ENCODE measurements around the gene SHQ1.

DNA sequence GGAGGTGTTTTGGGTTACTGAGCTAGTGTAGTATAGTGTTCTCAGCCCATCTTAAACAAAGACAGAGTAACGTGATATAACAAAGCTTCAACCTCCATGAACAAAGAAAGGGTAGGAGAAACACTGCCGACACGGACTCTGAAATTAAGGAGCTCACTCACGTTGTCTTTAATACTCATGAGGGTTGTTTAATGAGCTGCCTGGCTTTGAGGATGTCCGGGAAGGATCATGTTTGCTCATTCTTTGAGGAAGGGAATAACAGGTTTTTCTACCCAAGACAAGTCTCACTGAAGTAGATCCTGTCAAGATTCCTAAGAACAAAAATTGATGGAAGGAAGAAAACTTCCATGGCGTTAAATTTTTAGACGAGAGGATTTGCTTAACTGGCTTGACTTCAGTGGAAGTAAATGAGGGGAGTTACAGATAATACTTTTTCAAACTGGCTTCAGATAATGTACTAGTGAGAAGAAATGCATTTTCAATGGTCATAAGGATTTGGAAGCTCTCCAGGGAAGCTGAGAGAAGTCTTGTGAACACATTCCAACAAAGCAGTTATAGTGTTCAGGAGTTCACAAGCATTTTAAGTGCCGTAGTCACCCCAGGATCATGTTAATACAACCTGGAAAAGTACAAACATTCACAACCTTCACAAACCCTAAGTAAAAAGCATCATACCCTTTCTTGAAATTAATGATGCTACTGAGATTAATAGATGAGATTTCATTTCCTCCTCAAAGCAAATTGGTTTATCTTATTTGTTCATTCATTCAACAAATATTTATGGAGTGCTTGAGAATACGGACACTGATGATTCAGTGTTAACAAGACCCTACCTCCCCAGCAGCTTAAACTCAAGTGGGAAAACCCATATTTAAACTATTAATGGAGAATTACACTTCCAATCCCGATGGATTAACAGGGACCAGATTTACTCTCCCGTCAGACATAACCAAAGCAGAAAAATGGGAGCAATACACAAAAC, 101.5 kb downstream of the SHQ1 start:
- TF ChIP-seq, protein P1, sequence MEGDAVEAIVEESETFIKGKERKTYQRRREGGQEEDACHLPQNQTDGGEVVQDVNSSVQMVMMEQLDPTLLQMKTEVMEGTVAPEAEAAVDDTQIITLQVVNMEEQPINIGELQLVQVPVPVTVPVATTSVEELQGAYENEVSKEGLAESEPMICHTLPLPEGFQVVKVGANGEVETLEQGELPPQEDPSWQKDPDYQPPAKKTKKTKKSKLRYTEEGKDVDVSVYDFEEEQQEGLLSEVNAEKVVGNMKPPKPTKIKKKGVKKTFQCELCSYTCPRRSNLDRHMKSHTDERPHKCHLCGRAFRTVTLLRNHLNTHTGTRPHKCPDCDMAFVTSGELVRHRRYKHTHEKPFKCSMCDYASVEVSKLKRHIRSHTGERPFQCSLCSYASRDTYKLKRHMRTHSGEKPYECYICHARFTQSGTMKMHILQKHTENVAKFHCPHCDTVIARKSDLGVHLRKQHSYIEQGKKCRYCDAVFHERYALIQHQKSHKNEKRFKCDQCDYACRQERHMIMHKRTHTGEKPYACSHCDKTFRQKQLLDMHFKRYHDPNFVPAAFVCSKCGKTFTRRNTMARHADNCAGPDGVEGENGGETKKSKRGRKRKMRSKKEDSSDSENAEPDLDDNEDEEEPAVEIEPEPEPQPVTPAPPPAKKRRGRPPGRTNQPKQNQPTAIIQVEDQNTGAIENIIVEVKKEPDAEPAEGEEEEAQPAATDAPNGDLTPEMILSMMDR (conservative IDR thresholded peaks at IDR 0.05) = no peak
- TF ChIP-seq EZH2 (IDR thresholded peaks at IDR 0.05; ENCODE audit: low read depth) = no peak
